Activated CD8-positive, alpha-beta T cell treated with anti-CD3 and anti-CD28 coated beads for 36 hours (primary cell): ENCODE data around the gene TOMM40L. TPM values are rescaled to one million over a fixed set of nuclear protein-coding genes. Genes with fewer than 3 reads are reported as not detected.
"Not testable (repeated sequence)": the region's sequence is repeated elsewhere in the genome, so short reads cannot be mapped to it uniquely, and the experiment has no call there.

Source experiments
- ATAC-seq: fragments of 200-7000 bp; cut with Tn5 transposase; one replicate; pipeline ENCODE4 v1.10.0; 2021; ENCODE audit warnings: mild to moderate bottlenecking, moderate library complexity
- CTCF ChIA-PET: fragments of 350-600 bp; sonication (Branson Sonifier 250); formaldehyde crosslinking; loops from one replicate; lab custom pipeline; 2021; ENCODE audit warnings: antibody characterized with exemption; lab: Charles Lee
- POLR2A ChIA-PET: fragments of 350-600 bp; sonication (Branson Sonifier 250); formaldehyde crosslinking; loops from one replicate; lab custom pipeline; 2021; ENCODE audit warnings: antibody characterized with exemption; lab: Charles Lee
- DNase-seq: peaks from one replicate; pipeline ENCODE4 v3.0.0-alpha.2; 2020
- H3K27ac Mint-ChIP-seq: one replicate; pipeline ENCODE4 v1.8.0; 2021; ENCODE audit warnings: mild to moderate bottlenecking, mixed read lengths
- H3K27me3 Mint-ChIP-seq: one replicate; pipeline ENCODE4 v1.8.0; 2021; ENCODE audit warnings: mixed read lengths
- H3K36me3 Mint-ChIP-seq: one replicate; pipeline ENCODE4 v1.8.0; 2021; ENCODE audit warnings: low read depth, mixed read lengths
- H3K4me1 Mint-ChIP-seq: one replicate; pipeline ENCODE4 v1.8.0; 2021; ENCODE audit warnings: low read depth, mixed read lengths
- H3K4me3 Mint-ChIP-seq: one replicate; pipeline ENCODE4 v1.8.0; 2021; ENCODE audit warnings: mild to moderate bottlenecking, moderate library complexity, mixed read lengths
- H3K9me3 Mint-ChIP-seq: one replicate; pipeline ENCODE4 v1.8.0; 2021; ENCODE audit warnings: mixed read lengths
- intact Hi-C: fragments of 100-400 bp; cut with micrococcal nuclease; formaldehyde crosslinking; loops from one replicate; pipeline ENCODE4 v1.10.0; 2022
- total RNA-seq, 2 experiments: library from RNA; stranded (reverse); gene quantifications; one replicate each; pipeline ENCODE4 v1.2.3, GENCODE V29; 2021
- TF ChIP-seq, protein P1 (sequence below): fragments of 200-600 bp; IDR thresholded peaks from one replicate; pipeline ENCODE4 v1.8.0; 2022; ENCODE audit warnings: antibody characterized with exemption, mild to moderate bottlenecking

The TOMM40L gene
- total RNA-seq, 2 experiments from 2014 or later: 11.6 to 12.1 TPM

DNA sequence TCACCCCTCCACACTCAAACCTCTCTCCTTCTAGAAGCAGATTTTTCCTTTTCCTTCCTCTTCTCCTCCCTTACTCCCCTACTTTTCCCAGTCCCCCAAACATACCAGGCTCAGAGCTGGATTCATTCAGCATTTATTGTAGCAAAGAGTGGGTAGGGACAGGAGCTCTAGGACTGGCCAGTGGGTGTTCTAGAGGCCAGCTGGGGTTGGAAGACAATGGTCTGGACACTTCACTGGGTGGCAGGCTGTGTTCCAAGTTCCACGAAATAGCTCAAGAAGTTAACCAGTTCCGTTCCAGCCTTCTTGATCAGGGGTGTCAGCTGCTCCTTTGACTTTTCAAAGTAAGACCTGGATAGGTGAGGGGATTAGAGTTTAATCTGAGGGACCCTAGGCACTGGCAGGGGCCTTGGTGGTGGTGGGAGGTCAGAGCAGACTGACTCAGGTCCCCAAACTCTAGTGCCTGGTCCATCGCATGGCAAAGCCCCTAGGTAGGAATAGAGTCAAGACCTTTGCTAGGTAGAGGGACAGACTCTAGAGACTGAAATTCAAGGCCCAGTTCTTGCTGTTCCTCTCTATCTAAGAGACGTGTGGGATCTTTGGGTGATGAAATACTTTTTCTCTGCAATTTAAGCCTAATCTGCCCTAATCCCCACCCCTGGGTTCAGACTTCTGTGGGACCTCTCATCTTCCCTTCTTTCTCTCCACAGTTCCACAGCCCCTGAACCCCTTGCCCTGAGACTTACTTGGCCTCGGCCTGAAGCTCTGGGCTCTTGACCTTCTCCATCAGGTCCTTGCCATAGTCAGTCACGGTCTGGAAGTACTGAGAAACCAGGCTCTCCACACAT is 3.5 kb upstream of the TOMM40L start:
- DNase-seq: no peak
- Mint-ChIP-seq H3K4me1 (peaks cover 53% of the 10 kb centered on the region), H3K36me3 (peaks cover 1% of the 10 kb centered on the region), H3K9me3 (no peaks in the 10 kb centered on the region), H3K27ac (no peak overlapping the region), H3K4me3 (no peak overlapping the region), H3K27me3 (no peaks in the 10 kb centered on the region)
- TF ChIP-seq, protein P1, sequence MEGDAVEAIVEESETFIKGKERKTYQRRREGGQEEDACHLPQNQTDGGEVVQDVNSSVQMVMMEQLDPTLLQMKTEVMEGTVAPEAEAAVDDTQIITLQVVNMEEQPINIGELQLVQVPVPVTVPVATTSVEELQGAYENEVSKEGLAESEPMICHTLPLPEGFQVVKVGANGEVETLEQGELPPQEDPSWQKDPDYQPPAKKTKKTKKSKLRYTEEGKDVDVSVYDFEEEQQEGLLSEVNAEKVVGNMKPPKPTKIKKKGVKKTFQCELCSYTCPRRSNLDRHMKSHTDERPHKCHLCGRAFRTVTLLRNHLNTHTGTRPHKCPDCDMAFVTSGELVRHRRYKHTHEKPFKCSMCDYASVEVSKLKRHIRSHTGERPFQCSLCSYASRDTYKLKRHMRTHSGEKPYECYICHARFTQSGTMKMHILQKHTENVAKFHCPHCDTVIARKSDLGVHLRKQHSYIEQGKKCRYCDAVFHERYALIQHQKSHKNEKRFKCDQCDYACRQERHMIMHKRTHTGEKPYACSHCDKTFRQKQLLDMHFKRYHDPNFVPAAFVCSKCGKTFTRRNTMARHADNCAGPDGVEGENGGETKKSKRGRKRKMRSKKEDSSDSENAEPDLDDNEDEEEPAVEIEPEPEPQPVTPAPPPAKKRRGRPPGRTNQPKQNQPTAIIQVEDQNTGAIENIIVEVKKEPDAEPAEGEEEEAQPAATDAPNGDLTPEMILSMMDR: no peak
- ATAC-seq: no peak
- intact Hi-C loops: no loop called here
- ChIA-PET CTCF (interaction anchor here (0.7 to 15.8 kb wide), 6 partner anchors 17 to 160 kb away, joined by 3 to 306 read pairs (median 24); partner anchors contain the start of genes ADAMTS4, NDUFS2 and PPOX), POLR2A (interaction anchor here (0.7 to 9.4 kb wide), 5 partner anchors 9 to 130 kb away, joined by 3 to 82 read pairs (median 3); partner anchors contain the start of genes ADAMTS4 and NDUFS2)

DNA sequence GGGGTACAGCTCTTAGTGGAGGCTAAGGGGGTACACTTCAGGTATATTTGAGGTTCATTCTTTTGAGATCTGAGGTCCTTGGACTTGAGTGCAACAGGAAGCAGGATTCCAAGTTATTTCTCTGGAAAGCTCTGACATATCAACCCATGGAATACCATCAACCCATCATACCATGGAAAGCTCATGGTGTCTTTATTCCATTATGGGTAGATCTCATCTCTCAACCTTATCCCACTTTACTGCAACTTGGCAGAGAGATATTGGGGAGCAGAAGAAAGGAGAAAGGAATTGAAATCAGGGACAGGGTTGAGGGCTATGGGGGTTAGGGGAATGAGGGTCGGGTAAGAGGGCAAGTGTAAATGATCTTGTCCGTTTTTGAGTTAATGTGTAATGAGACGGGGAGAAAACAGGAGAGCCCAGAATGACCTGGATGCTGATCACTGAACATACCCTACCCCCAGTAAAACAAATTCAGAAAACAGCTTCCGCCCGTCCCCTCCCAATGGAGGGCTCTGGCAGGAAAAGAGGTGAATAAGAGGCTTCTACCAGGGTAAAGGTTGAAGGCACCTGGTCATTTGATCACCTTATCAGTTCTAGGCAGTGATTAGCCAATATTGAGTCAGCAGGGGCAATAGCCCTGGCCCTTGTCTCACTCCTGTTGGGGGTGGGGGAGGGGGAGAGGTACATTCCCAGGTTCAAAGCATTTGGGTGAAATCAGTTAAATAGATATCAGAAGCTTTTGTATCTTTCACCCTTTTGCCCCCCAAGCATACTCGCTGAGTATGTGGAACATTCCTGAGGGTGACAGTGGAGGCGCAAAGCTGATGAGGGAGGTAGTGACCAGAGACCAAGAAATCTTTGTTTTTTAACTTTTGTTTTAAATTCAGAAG is 1.8 kb upstream of the TOMM40L start:
- TF ChIP-seq, protein P1: no peak
- peak overlapping the region; percentile 6 for H3K27ac Mint-ChIP-seq
- POLR2A ChIA-PET: interaction anchor here (0.6 to 9.4 kb wide), 6 partner anchors 8 to 143 kb away, joined by 3 to 82 read pairs (median 4); partner anchors contain the start of genes ADAMTS4 and NDUFS2
- intact Hi-C loops: no loop called here
- peaks cover 11% of the 10 kb centered on the region for H3K36me3 Mint-ChIP-seq
- no peak overlapping the region for H3K4me3 Mint-ChIP-seq
- DNase-seq: no peak
- no peak for ATAC-seq
- peaks cover 43% of the 10 kb centered on the region for H3K4me1 Mint-ChIP-seq
- no peaks in the 10 kb centered on the region for H3K9me3 Mint-ChIP-seq
- CTCF ChIA-PET: interaction anchor here (0.7 to 15.8 kb wide), 9 partner anchors 8 to 168 kb away, joined by 3 to 306 read pairs (median 13); partner anchors contain the start of genes ADAMTS4, NDUFS2, NR1I3 and PPOX
- H3K27me3 Mint-ChIP-seq: no peaks in the 10 kb centered on the region

DNA sequence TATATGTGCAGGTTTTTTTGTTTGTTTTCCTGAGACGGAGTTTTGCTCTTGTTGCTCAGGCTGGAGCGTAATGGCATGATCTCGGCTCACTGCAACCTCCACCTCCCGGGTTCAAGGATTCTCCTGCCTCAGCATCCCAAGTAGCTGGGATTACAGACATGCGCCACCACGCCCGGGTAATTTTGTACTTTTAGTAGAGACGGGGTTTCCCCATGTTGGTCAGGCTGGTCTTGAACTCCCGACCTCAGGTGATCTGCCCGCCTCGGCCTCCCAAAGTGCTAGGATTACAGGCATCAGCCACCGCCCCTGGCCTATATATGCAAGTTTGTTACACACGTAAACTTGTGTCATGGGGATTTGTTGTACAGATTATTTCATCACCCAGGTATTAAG is 1.2 kb upstream of the TOMM40L start:
- intact Hi-C loops: loop anchor here (5.0 kb wide), 1 partner anchor 68 kb away; no protein-coding TSS in a partner anchor
- Mint-ChIP-seq H3K36me3 (peaks cover 11% of the 10 kb centered on the region), H3K4me1 (peaks cover 37% of the 10 kb centered on the region), H3K27ac (peak overlapping the region; percentile 87)
- ChIA-PET CTCF (interaction anchor here (1.3 to 15.8 kb wide), 11 partner anchors 8 to 168 kb away, joined by 3 to 306 read pairs (median 26); partner anchors contain the start of genes ADAMTS4, NDUFS2, PPOX and SDHC), POLR2A (interaction anchor here (0.6 to 9.4 kb wide), 5 partner anchors 8 to 142 kb away, joined by 3 to 82 read pairs (median 4); partner anchors contain the start of genes ADAMTS4 and NDUFS2)
- DNase-seq, H3K9me3 Mint-ChIP-seq, ATAC-seq, H3K4me3 Mint-ChIP-seq, H3K27me3 Mint-ChIP-seq: not testable (repeated sequence)

DNA sequence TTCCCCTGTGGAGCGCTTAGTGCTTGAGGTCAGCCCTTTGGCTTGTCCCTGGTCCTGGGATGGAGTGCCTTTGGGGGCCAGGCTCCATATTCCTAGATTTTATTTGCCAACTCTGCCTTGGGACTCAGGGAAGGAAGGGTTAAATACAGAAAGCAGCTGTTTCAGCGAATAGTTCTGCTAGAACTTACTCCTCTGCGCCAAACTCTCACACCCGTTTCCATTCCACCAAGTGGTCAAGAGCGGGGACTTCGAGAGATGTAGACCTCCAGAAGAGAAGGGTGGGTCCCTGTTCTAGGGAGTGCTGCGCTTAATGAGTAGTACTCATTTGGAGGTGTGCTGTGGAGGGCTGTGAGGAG is 704 bp upstream of the TOMM40L start:
- peaks cover 34% of the 10 kb centered on the region for H3K4me1 Mint-ChIP-seq
- H3K4me3 Mint-ChIP-seq: peak overlapping the region; percentile 98
- TF ChIP-seq, protein P1: no peak
- ChIA-PET CTCF (interaction anchor here (0.8 to 15.8 kb wide), 26 partner anchors 9 to 215 kb away, joined by 3 to 306 read pairs (median 9); partner anchors contain the start of genes ADAMTS4, NDUFS2, NR1I3 and PPOX), POLR2A (interaction anchor here (0.8 to 9.4 kb wide), 13 partner anchors 8 to 166 kb away, joined by 3 to 82 read pairs (median 4); partner anchors contain the start of genes ADAMTS4, B4GALT3, FCER1G and NDUFS2)
- intact Hi-C loops: loop anchor here (5.0 kb wide), 1 partner anchor 67 kb away; no protein-coding TSS in a partner anchor
- peak overlapping the region; percentile 87 for H3K27ac Mint-ChIP-seq
- peak; percentile 3 for ATAC-seq
- no peak for DNase-seq
- H3K36me3 Mint-ChIP-seq: peaks cover 11% of the 10 kb centered on the region
- H3K27me3 Mint-ChIP-seq: no peaks in the 10 kb centered on the region
- no peaks in the 10 kb centered on the region for H3K9me3 Mint-ChIP-seq
